Caco-2 (cell line): ENCODE measurements around the gene CHAF1A. TPM values are rescaled to one million over a fixed set of nuclear protein-coding genes. Genes with fewer than 3 reads are reported as not detected.
A peak's percentile ranks its signal among the peaks of the same experiment; 100 is the strongest.

Experiments
- BruUV-seq: library from RNA; stranded (reverse); fragments of 400-500 nt; replicated peaks from 2 replicates; lab custom pipeline; 2021; lab: Mats Ljungman, UMichigan
- CTCF ChIA-PET: fragments of 300-600 bp; sonication (Branson Sonifier 250); formaldehyde crosslinking; loops from one replicate; lab custom pipeline; 2022; ENCODE audit warnings: antibody characterized with exemption; lab: Charles Lee
- POLR2A ChIA-PET: fragments of 300-600 bp; sonication (Branson Sonifier 250); formaldehyde crosslinking; loops from one replicate; lab custom pipeline; 2022; ENCODE audit warnings: antibody characterized with exemption; lab: Charles Lee
- DNase-seq, 2 experiments: peaks; one replicate each; pipeline versions ENCODE4 v3.0.0 to v3.0.0-alpha.2; 2020 to 2022
- H3K27me3 ChIP-seq: replicated peaks from 2 replicates; pipeline ENCODE4 v1.6.0; 2011; ENCODE audit warnings: low read length; ENCODE audit not compliant: control insufficient read depth, insufficient read depth
- H3K36me3 ChIP-seq: 2 replicates; pipeline ENCODE4 v1.5.1; 2011; ENCODE audit warnings: low read length; ENCODE audit not compliant: control insufficient read depth, insufficient read depth
- H3K4me1 ChIP-seq: fragments of 250-450 bp; sonication (Bioruptor Pico); 2 replicates; pipeline ENCODE4 v1.5.1; 2020; ENCODE audit warnings: mild to moderate bottlenecking
- H3K4me3 ChIP-seq: 2 replicates; pipeline ENCODE4 v1.5.1; 2011; ENCODE audit warnings: low read depth, mild to moderate bottlenecking, control low read depth, low read length
- H3K9me3 ChIP-seq: fragments of 250-450 bp; sonication (Bioruptor Pico); 2 replicates; pipeline ENCODE4 v1.5.1; 2020; ENCODE audit warnings: mild to moderate bottlenecking, moderate library complexity
- H3K27ac Mint-ChIP-seq: one replicate; pipeline ENCODE4 v1.8.0; 2022; ENCODE audit warnings: mixed read lengths; ENCODE audit not compliant: unreplicated experiment
- H3K27me3 Mint-ChIP-seq: one replicate; pipeline ENCODE4 v1.8.0; 2022; ENCODE audit warnings: mixed read lengths; ENCODE audit not compliant: insufficient read depth, unreplicated experiment
- H3K36me3 Mint-ChIP-seq: one replicate; pipeline ENCODE4 v1.8.0; 2022; ENCODE audit warnings: mild to moderate bottlenecking, mixed read lengths; ENCODE audit not compliant: insufficient read depth, unreplicated experiment
- H3K4me1 Mint-ChIP-seq: one replicate; pipeline ENCODE4 v1.8.0; 2022; ENCODE audit warnings: low read depth, mixed read lengths; ENCODE audit not compliant: unreplicated experiment
- H3K4me3 Mint-ChIP-seq: one replicate; pipeline ENCODE4 v1.8.0; 2022; ENCODE audit warnings: mild to moderate bottlenecking, moderate library complexity, mixed read lengths; ENCODE audit not compliant: unreplicated experiment
- H3K9me3 Mint-ChIP-seq: one replicate; pipeline ENCODE4 v1.8.0; 2022; ENCODE audit warnings: mixed read lengths; ENCODE audit not compliant: unreplicated experiment
- intact Hi-C: fragments of 100-400 bp; cut with micrococcal nuclease; formaldehyde crosslinking; loops from one replicate; pipeline ENCODE4 v1.10.0; 2022; ENCODE audit not compliant: unreplicated experiment
- microRNA-seq: library from miRNA; unstranded; fragments of <30 nt; microRNA quantifications from one replicate; pipeline ENCODE4 v1.2.0, GENCODE V29; 2022
- total RNA-seq: library from RNA; stranded (reverse); gene quantifications from 2 replicates; pipeline ENCODE4 v1.2.3, GENCODE V29; 2022
- TF ChIP-seq, protein P1 (sequence below), 2 experiments: fragments of 200-600 bp in 1 of 2; IDR thresholded peaks; 1 replicate in 1 of 2; 2 replicates in 1 of 2; pipeline versions ENCODE4 v1.5.1 to v1.8.0; 2011 to 2022; ENCODE audit warnings: antibody characterized with exemption in 1 of 2, control low read depth in 1 of 2, inconsistent platforms in 1 of 2, low read depth in 1 of 2, low read length in 1 of 2, mild to moderate bottlenecking in 1 of 2, moderate library complexity in 1 of 2; ENCODE audit not compliant: insufficient read depth in 1 of 2, severe bottlenecking in 1 of 2, unreplicated experiment in 1 of 2

Gene CHAF1A
- total RNA-seq, 1 experiment from 2014 or later = 63.1 TPM

GRCh38 chr19:4488496-4488895, 86.1 kb downstream of the CHAF1A start:
- no TSS peak for BruUV-seq
- no peak for DNase-seq
- Mint-ChIP-seq H3K27me3 (no peaks in the 10 kb centered on the region), H3K4me3 (no peak overlapping the region), H3K36me3 (peaks cover 41% of the 10 kb centered on the region), H3K9me3 (no peaks in the 10 kb centered on the region), H3K27ac (no peak overlapping the region), H3K4me1 (no peaks in the 10 kb centered on the region)
- TF ChIP-seq, protein P1, sequence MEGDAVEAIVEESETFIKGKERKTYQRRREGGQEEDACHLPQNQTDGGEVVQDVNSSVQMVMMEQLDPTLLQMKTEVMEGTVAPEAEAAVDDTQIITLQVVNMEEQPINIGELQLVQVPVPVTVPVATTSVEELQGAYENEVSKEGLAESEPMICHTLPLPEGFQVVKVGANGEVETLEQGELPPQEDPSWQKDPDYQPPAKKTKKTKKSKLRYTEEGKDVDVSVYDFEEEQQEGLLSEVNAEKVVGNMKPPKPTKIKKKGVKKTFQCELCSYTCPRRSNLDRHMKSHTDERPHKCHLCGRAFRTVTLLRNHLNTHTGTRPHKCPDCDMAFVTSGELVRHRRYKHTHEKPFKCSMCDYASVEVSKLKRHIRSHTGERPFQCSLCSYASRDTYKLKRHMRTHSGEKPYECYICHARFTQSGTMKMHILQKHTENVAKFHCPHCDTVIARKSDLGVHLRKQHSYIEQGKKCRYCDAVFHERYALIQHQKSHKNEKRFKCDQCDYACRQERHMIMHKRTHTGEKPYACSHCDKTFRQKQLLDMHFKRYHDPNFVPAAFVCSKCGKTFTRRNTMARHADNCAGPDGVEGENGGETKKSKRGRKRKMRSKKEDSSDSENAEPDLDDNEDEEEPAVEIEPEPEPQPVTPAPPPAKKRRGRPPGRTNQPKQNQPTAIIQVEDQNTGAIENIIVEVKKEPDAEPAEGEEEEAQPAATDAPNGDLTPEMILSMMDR (IDR thresholded peaks at IDR 0.05; ENCODE audit: insufficient read depth in 1 of 2, low read depth in 1 of 2, low read length in 1 of 2, severe bottlenecking in 1 of 2, unreplicated experiment in 1 of 2) = no peak
- Histone ChIP-seq H3K4me3 (no peak overlapping the region), H3K36me3 (peaks cover 1% of the 10 kb centered on the region; the same call in 1 of the 2 replicates), H3K4me1 (no peaks in the 10 kb centered on the region), H3K9me3 (no peaks in the 10 kb centered on the region), H3K27me3 (no peaks in the 10 kb centered on the region)
- CTCF ChIA-PET = no interaction called here
- POLR2A ChIA-PET = no interaction called here
- intact Hi-C loops = no loop called here

DNA sequence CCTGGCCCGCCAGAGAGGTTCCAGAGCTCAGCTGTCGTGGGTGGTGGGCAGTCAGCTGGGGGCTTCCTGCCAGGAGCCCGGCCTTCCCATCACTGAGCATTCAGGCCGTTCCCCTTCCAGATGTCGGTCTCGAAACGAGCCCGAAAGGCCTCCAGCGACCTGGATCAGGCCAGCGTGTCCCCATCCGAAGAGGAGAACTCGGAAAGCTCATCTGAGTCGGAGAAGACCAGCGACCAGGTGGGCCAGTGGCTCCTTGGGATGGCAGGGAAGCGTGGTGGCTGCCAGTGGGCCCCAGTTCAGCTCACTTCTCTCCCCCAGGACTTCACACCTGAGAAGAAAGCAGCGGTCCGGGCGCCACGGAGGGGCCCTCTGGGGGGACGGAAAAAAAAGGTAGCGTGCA, 89.0 kb downstream of the CHAF1A start:
- Mint-ChIP-seq H3K36me3 (peaks cover 30% of the 10 kb centered on the region), H3K4me1 (no peaks in the 10 kb centered on the region), H3K27ac (no peak overlapping the region), H3K4me3 (no peak overlapping the region), H3K9me3 (no peaks in the 10 kb centered on the region), H3K27me3 (no peaks in the 10 kb centered on the region)
- Histone ChIP-seq H3K4me3 (no peak overlapping the region), H3K4me1 (no peaks in the 10 kb centered on the region), H3K9me3 (no peaks in the 10 kb centered on the region), H3K27me3 (no peaks in the 10 kb centered on the region), H3K36me3 (peaks cover 1% of the 10 kb centered on the region)
- ChIA-PET CTCF (no interaction called here), POLR2A (no interaction called here)
- no TSS peak for BruUV-seq
- intact Hi-C loops = no loop called here
- DNase-seq = no peak
- TF ChIP-seq, protein P1 (IDR thresholded peaks at IDR 0.05; ENCODE audit: insufficient read depth in 1 of 2, low read depth in 1 of 2, low read length in 1 of 2, severe bottlenecking in 1 of 2, unreplicated experiment in 1 of 2) = no peak

DNA sequence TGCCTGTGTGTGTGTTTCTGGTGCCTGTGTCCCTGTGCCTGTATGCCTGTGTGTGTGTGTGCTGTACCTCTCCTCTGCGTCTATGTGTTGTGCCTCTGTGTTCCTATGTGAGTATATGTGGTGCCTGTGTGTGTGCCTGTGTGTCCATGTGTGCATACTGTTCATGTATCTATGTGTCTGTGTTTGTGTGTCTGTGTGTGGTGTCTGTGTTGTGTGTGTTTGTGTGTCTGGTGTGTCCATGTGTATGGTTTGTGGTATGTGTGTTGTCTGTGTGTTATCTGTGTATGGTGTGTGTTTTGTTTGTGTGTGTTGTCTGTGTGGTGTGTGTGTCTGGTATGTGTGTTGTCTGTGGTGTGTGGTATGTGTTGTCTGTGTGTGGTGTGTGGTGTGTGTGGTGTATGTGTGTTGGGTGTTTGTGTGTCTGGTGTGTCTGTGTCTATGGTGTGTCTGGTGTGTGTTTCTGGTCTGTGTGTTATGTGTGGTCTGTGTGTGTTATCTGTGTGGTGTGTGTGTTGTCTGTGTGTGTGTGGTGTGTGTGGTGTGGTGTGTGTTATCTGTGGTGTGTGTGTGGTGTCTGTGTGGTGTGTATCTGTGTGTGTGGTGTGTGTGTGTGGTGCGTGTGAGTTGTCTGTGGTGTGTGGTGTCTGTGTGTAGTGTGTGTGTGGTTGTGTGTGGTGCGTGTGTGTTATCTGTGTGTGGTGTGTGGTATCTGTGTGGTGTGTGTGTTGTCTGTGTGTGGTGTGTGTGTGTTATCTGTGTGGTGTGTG, 90.1 kb downstream of the CHAF1A start:
- H3K9me3 ChIP-seq = no peaks in the 10 kb centered on the region
- ChIA-PET CTCF (no interaction called here), POLR2A (no interaction called here)
- no TSS peak for BruUV-seq
- no peaks in the 10 kb centered on the region for H3K4me1 Mint-ChIP-seq
- no peak overlapping the region for H3K4me3 Mint-ChIP-seq
- H3K36me3 ChIP-seq = peaks cover 1% of the 10 kb centered on the region
- no peak for DNase-seq
- no peaks in the 10 kb centered on the region for H3K9me3 Mint-ChIP-seq
- no peak overlapping the region for H3K27ac Mint-ChIP-seq
- no peaks in the 10 kb centered on the region for H3K27me3 ChIP-seq
- TF ChIP-seq, protein P1 (IDR thresholded peaks at IDR 0.05; ENCODE audit: insufficient read depth in 1 of 2, low read depth in 1 of 2, low read length in 1 of 2, severe bottlenecking in 1 of 2, unreplicated experiment in 1 of 2) = no peak
- no peaks in the 10 kb centered on the region for H3K4me1 ChIP-seq
- peaks cover 29% of the 10 kb centered on the region for H3K36me3 Mint-ChIP-seq
- H3K4me3 ChIP-seq = no peak overlapping the region
- H3K27me3 Mint-ChIP-seq = no peaks in the 10 kb centered on the region
- intact Hi-C loops = no loop called here

Small RNA genes within 50 kb of the gene (microRNA-seq; reads per million reads assigned to microRNA genes)
- 4.5 reads per million, percentile 30 among the genes with 10 or more reads in this experiment for gene MIR4746

Other genes with a start within 250 kb of the CHAF1A start
- gene CREB3L3, start 249.0 kb upstream of the CHAF1A start, total RNA-seq = 1.1 and 2.3 TPM in 2 replicates
- 18.2 and 20.1 TPM in 2 replicates for gene SIRT6, start 220.1 kb upstream of the CHAF1A start, total RNA-seq
- 0.16 and 0.39 TPM in 2 replicates for gene ANKRD24, start 220.0 kb upstream of the CHAF1A start, total RNA-seq
- gene EBI3, start 173.1 kb upstream of the CHAF1A start, total RNA-seq = 0.68 and 0.81 TPM in 2 replicates
- 19.5 TPM in 2 replicates for gene YJU2, start 155.6 kb upstream of the CHAF1A start, total RNA-seq
- 1.4 and 3.5 TPM in 2 replicates for gene SHD, start 123.4 kb upstream of the CHAF1A start, total RNA-seq
- not detected in 2 replicates for gene TMIGD2, start 100.3 kb upstream of the CHAF1A start, total RNA-seq
- 9.0 and 15.6 TPM in 2 replicates for gene FSD1, start 98.0 kb upstream of the CHAF1A start, total RNA-seq
- gene STAP2, start 63.8 kb upstream of the CHAF1A start, total RNA-seq = 70.7 and 71.6 TPM in 2 replicates
- gene MPND, start 59.1 kb upstream of the CHAF1A start, total RNA-seq = 34.9 and 35.7 TPM in 2 replicates
- gene SH3GL1, start 2.1 kb upstream of the CHAF1A start, total RNA-seq = 91.3 and 91.5 TPM in 2 replicates
- gene UBXN6, start 55.2 kb downstream of the CHAF1A start, total RNA-seq = 42.1 and 42.9 TPM in 2 replicates
- 65.7 and 70.8 TPM in 2 replicates for gene HDGFL2, start 69.7 kb downstream of the CHAF1A start, total RNA-seq
- 0.09 and 0.21 TPM in 2 replicates for gene PLIN4, start 115.8 kb downstream of the CHAF1A start, total RNA-seq
- 0.73 and 0.84 TPM in 2 replicates for gene PLIN5, start 132.6 kb downstream of the CHAF1A start, total RNA-seq
- 0.32 and 0.61 TPM in 2 replicates for gene LRG1, start 137.4 kb downstream of the CHAF1A start, total RNA-seq
- gene SEMA6B, start 157.0 kb downstream of the CHAF1A start, total RNA-seq = 0.39 and 0.44 TPM in 2 replicates
- 19.6 and 21.8 TPM in 2 replicates for gene TNFAIP8L1, start 236.9 kb downstream of the CHAF1A start, total RNA-seq